Measurements from ENCODE around the gene TMEM170B. TPM values are rescaled to one million over a fixed set of nuclear protein-coding genes. Genes with fewer than 3 reads are reported as not detected.

Gene TMEM170B
- total RNA-seq, 1 donor from 2014 or later, result 2.5 TPM

DNA sequence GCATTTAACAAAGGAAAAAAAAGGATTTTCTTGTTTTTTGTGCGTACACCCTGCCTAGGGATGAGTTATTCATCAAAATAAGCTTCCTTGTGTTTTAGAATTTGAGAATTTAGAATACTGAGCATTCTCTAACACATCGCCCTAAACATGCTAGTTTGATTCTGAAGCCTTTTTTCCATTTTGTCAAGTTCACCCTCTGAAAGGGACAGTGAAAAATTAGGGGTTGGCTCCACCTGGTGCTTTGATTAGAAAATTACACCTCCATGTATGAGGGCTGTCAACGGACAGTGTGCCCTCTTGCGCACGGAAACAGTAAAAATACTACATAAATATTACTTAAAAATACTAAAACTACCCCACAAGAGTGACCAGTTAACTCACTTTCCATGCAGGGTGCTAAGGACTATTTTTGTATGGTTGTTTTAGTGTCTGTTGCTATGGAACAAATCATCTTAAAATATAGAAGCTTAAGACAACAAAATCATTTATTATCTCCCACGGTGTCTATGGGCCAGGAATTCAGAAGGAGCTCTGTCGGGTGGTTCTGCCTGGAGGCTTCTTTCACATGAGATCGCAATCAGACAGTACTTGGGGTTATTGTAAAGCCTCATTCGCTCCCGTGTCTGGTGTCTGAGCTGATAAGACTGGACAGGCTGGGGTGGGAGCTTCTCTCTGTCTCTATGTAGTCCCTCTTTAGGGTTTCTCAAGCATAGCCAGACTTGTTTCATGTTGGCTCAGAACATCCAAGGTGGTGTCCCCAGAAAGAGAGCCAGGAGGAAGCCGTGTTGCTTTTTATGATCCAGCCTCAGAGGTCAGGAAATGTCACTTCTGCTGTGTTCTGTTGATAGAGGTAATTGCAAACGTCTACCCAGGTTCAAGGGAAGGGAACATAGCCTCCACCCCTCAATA lies 41.1 kb upstream of the TMEM170B start:
- intact Hi-C loops (cut with DNase I), result loop anchor here (5.0 to 10.0 kb wide), 2 partner anchors 252 to 354 kb away; no protein-coding TSS in a partner anchor
- H3K36me3 ChIP-seq, result no peaks in the 10 kb centered on the region
- no peak overlapping the region for H3K4me3 ChIP-seq
- TF ChIP-seq, protein P1, sequence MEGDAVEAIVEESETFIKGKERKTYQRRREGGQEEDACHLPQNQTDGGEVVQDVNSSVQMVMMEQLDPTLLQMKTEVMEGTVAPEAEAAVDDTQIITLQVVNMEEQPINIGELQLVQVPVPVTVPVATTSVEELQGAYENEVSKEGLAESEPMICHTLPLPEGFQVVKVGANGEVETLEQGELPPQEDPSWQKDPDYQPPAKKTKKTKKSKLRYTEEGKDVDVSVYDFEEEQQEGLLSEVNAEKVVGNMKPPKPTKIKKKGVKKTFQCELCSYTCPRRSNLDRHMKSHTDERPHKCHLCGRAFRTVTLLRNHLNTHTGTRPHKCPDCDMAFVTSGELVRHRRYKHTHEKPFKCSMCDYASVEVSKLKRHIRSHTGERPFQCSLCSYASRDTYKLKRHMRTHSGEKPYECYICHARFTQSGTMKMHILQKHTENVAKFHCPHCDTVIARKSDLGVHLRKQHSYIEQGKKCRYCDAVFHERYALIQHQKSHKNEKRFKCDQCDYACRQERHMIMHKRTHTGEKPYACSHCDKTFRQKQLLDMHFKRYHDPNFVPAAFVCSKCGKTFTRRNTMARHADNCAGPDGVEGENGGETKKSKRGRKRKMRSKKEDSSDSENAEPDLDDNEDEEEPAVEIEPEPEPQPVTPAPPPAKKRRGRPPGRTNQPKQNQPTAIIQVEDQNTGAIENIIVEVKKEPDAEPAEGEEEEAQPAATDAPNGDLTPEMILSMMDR (IDR thresholded peaks at IDR 0.05), result peak; percentile 81 to 98 (median 96)
- peak in 1 of 2 donors; percentile 74 for TF ChIP-seq POLR2AphosphoS5 (IDR thresholded peaks at IDR 0.05; ENCODE audit: insufficient read depth in 1 of 2, low read depth in 1 of 2)
- no peak for TF ChIP-seq POLR2A (IDR thresholded peaks at IDR 0.05)
- H3K4me1 ChIP-seq, result no peaks in the 10 kb centered on the region
- no peaks in the 10 kb centered on the region for H3K9me3 ChIP-seq
- DNase-seq (ENCODE audit: extremely low spot score in 2 of 2), result no peak
- peak overlapping the region; percentile 22 for H3K27ac ChIP-seq
- no peaks in the 10 kb centered on the region for H3K27me3 ChIP-seq

DNA sequence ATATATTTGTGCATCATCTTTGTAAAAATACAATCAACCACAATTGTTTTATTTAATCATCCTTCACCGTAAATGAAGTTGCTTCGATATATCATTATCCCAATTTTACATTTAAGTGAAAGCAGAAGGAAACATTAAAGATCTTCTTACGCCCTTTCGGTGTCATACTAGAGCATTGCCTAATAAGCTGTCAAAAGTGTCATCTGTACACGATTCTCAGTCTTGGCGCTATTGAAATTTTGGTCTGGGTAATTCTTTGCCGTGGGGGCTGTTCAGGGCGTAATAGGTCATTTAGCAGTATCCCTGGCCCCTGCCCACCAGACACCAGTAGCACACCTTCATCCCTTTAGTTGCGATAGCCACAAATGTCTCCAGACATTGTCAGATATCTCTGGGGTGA lies 40.4 kb upstream of the TMEM170B start:
- no peak overlapping the region for H3K27ac ChIP-seq
- intact Hi-C loops (cut with DNase I), result loop anchor here (5.0 to 10.0 kb wide), 2 partner anchors 252 to 355 kb away; no protein-coding TSS in a partner anchor
- no peaks in the 10 kb centered on the region for H3K27me3 ChIP-seq
- no peaks in the 10 kb centered on the region for H3K9me3 ChIP-seq
- H3K4me3 ChIP-seq, result no peak overlapping the region
- H3K4me1 ChIP-seq, result no peaks in the 10 kb centered on the region
- no peaks in the 10 kb centered on the region for H3K36me3 ChIP-seq
- no peak for TF ChIP-seq POLR2A (IDR thresholded peaks at IDR 0.05)
- TF ChIP-seq, protein P1 (IDR thresholded peaks at IDR 0.05), result no peak
- no peak for TF ChIP-seq POLR2AphosphoS5 (IDR thresholded peaks at IDR 0.05; ENCODE audit: insufficient read depth in 1 of 2, low read depth in 1 of 2)
- no peak for DNase-seq (ENCODE audit: extremely low spot score in 2 of 2)

DNA sequence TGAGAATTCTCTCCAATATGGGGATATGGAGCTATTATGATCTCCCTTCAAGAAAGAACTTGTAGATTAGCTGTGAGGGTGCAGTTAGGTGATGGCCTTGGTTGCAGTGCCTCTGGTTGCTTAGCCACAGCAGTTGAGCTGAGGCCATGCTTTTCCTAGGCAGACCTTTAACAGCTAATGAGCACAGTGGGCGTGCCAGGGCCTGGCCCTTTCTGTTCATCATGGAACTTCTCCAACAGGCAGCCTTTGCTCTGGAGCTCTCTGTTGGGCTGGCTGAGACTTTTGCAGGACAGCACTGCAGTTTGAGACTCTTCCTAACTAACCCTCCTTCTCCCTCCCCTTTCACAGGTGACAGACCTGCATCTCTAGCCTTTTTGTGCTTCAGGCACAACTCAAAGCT lies 39.7 kb upstream of the TMEM170B start:
- Histone ChIP-seq H3K4me3 (no peak overlapping the region), H3K27ac (no peak overlapping the region), H3K9me3 (no peaks in the 10 kb centered on the region), H3K27me3 (no peaks in the 10 kb centered on the region), H3K4me1 (no peaks in the 10 kb centered on the region), H3K36me3 (no peaks in the 10 kb centered on the region)
- DNase-seq (ENCODE audit: extremely low spot score in 2 of 2), result no peak
- intact Hi-C loops (cut with DNase I), result loop anchor here (5.0 to 10.0 kb wide), 2 partner anchors 253 to 356 kb away; no protein-coding TSS in a partner anchor
- TF ChIP-seq POLR2A (IDR thresholded peaks at IDR 0.05) (no peak), POLR2AphosphoS5 (IDR thresholded peaks at IDR 0.05; ENCODE audit: insufficient read depth in 1 of 2, low read depth in 1 of 2) (no peak)
- TF ChIP-seq, protein P1 (IDR thresholded peaks at IDR 0.05), result no peak

- H3K4me3 ChIP-seq, result no peak overlapping the region
- H3K9me3 ChIP-seq, result no peaks in the 10 kb centered on the region
- TF ChIP-seq, protein P1 (IDR thresholded peaks at IDR 0.05), result no peak
- TF ChIP-seq POLR2A (IDR thresholded peaks at IDR 0.05), result no peak
- no peaks in the 10 kb centered on the region for H3K36me3 ChIP-seq
- no peak for DNase-seq (ENCODE audit: extremely low spot score in 2 of 2)
- H3K27ac ChIP-seq, result no peak overlapping the region
- no peaks in the 10 kb centered on the region for H3K4me1 ChIP-seq
- H3K27me3 ChIP-seq, result no peaks in the 10 kb centered on the region
- intact Hi-C loops (cut with DNase I), result no loop called here
Measured at GRCh38 chr6:11500008-11500407, 37.5 kb upstream of the TMEM170B start.

- intact Hi-C loops (cut with DNase I), result no loop called here
- DNase-seq (ENCODE audit: extremely low spot score in 2 of 2), result no peak
- TF ChIP-seq POLR2AphosphoS5 (IDR thresholded peaks at IDR 0.05; ENCODE audit: insufficient read depth in 1 of 2, low read depth in 1 of 2) (no peak), POLR2A (IDR thresholded peaks at IDR 0.05) (no peak)
- TF ChIP-seq, protein P1 (IDR thresholded peaks at IDR 0.05), result no peak
- no peak overlapping the region for H3K27ac ChIP-seq
- no peaks in the 10 kb centered on the region for H3K36me3 ChIP-seq
- no peaks in the 10 kb centered on the region for H3K27me3 ChIP-seq
- H3K4me1 ChIP-seq, result no peaks in the 10 kb centered on the region
- H3K9me3 ChIP-seq, result no peaks in the 10 kb centered on the region
- H3K4me3 ChIP-seq, result no peak overlapping the region
Measured at GRCh38 chr6:11509471-11509870, 28.1 kb upstream of the TMEM170B start.

Measured in vagina (tissue), 2 donors.